ENCODE data around the gene MRPL4.
A peak's percentile ranks its signal among the peaks of the same experiment; 100 is the strongest.

MRPL4 gene

DNA sequence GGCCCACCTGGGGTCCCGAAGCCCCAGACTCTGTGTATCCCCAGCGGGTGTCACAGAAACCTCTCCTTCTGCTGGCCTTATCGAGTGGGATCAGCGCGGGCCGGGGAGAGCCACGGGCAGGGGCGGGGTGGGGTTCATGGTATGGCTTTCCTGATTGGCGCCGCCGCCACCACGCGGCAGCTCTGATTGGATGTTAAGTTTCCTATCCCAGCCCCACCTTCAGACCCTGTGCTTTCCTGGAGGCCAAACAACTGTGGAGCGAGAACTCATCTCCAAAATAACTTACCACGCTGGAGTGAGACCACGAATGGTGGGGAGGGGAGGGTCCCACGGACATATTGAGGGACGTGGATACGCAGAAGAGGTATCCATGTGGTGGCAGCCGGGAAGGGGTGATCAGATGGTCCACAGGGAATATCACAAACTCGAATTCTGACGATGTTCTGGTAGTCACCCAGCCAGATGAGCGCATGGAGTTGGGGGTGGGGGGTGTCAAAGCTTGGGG lies 36.7 kb downstream of the MRPL4 start:
- no peak for DNase-seq (ENCODE audit: low read depth in 1 of 2, low spot score in 1 of 2)

DNA sequence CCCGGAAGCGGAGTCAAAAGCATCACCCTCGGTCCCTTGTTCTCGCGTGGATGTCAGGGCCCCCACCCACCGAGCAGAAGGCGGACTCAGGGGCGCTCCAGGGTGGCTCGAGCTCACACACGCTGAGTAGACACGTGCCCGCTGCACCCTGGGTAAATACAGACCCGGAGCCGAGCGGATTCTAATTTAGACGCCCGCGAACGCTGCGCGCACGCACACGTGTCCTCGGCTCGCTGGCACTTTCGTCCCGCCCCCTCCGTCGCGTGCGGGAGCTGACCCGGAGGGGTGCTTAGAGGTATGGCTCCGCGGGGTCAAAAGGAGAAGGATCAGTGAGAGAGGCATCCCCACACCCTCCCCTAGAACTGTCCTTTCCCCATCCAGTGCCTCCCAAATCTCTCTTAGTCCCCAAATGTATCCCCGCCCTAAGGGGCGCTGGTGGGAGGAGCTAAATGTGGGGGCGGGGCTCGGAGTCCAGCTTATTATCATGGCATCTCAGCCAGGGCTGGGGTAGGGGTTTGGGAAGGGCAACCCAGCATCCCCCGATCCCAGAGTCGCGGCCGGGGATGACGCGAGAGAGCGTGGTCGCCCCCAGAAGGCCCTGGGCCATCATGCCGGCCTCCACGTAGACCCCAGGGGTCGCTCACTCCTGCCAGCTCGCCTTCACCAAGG lies 37.3 kb downstream of the MRPL4 start:
- peak; percentile 23 to 56 for DNase-seq (ENCODE audit: low read depth in 1 of 2, low spot score in 1 of 2)

DNA sequence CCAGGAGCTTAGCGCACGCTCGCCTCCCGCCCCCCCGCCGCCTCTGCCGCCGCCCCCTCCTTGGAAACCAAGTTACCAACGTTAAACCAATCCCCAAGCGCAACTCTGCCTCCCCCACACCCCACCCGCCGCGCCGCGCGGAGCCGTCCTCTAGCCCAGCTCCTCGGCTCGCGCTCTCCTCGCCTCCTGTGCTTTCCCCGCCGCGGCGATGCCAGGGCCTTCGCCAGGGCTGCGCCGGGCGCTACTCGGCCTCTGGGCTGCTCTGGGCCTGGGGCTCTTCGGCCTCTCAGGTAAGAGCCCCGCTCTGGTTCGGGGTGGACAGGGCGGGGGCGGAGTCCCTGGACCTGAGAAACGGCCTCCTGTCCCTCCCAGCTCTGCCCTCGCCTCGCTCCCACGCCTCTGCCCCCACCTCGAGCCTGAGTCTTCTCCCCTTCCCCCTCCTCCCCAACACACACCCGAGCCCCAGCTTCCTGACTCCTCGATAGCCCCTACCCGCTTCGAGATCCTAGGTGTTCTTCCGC lies 37.9 kb downstream of the MRPL4 start, which contains the start of gene ICAM5:
TSS of gene ICAM5 (plus strand) at position 117 of the 521 bp plus-strand sequence. CDS start at position 209, 92 bp downstream.
- DNase-seq (ENCODE audit: low read depth in 1 of 2, low spot score in 1 of 2), result no peak

DNA sequence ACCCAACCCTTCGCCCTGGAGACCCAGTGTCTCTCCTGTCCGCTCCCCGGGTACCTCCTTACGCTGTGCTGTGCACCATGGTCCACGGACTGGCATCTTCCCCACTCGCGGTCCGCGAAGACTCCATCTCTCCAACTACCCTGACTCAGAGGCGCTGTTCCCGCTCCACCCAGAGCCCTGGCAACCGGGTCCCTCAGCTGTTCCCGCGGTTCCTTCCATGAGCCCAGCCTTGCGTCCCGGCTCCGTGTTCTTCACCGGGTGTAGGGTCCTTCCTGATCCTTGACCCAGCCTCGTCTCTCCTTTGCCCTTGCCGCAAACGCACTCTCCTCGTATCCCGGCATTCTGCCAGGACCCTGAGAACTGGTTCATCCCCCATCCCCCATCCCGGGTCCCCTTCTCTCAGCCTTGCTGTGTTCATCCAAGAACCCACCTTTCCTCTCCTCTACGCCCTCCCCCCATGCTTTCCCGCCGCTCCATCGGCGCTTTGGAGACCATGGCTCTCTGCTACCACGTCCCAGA lies 38.4 kb downstream of the MRPL4 start:
- no peak for DNase-seq (ENCODE audit: low read depth in 1 of 2, low spot score in 1 of 2)

DNA sequence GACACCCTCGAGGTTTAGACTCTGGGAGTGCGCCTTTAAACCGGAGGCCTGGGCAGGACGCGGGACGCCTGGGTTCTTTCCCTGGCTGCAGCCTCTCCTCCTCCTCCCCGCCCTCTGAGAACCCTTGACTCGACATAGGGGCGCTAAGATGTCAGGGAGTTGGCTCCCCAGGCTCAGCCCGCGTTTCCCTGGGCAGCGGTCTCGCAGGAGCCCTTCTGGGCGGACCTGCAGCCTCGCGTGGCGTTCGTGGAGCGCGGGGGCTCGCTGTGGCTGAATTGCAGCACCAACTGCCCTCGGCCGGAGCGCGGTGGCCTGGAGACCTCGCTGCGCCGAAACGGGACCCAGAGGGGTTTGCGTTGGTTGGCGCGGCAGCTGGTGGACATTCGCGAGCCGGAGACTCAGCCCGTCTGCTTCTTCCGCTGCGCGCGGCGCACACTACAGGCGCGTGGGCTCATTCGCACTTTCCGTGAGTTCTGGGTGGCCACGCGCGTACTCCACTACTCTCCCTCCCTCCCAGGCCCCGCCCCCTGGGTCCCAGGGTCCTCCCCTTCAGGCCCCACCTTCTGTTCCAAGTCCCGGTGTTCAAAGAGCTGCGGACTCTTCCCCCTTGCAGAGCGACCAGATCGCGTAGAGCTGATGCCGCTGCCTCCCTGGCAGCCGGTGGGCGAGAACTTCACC lies 39.0 kb downstream of the MRPL4 start:
- no peak for DNase-seq (ENCODE audit: low read depth in 1 of 2, low spot score in 1 of 2)

DNA sequence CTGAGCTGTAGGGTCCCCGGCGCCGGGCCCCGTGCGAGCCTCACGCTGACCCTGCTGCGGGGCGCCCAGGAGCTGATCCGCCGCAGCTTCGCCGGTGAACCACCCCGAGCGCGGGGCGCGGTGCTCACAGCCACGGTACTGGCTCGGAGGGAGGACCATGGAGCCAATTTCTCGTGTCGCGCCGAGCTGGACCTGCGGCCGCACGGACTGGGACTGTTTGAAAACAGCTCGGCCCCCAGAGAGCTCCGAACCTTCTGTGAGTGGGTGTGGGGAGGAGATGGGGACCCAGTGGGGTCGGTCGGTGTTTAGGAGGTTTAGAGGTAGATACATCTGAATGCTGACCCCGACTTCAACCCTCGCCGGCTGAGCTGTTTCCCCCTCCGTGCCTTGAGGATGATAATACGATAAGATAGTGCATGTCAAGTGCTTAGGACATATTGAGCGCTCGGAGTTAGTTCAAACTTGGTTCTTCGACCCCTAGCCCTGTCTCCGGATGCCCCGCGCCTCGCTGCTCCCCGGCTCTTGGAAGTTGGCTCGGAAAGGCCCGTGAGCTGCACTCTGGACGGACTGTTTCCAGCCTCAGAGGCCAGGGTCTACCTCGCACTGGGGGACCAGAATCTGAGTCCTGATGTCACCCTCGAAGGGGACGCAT lies 39.7 kb downstream of the MRPL4 start:
- DNase-seq (ENCODE audit: low read depth in 1 of 2, low spot score in 1 of 2), result no peak

DNA sequence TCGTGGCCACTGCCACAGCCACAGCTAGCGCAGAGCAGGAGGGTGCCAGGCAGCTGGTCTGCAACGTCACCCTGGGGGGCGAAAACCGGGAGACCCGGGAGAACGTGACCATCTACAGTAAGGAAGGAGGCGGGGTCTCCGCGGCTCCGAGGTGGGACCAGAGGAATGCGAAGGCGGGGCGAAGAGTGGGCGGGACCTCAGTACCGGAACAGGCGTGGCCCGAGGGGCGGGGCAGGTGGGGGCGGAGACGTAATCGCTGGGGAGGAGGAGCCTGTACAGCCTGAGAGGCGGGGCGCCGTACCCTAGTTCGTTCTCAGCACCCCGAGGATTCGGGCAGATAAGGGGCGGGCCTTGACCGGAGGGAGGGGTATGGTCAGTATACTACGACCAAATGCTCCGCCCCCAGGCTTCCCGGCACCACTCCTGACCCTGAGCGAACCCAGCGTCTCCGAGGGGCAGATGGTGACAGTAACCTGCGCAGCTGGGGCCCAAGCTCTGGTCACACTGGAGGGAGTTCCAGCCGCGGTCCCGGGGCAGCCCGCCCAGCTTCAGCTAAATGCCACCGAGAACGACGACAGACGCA lies 40.3 kb downstream of the MRPL4 start:
- peak; percentile 41 to 52 for DNase-seq (ENCODE audit: low read depth in 1 of 2, low spot score in 1 of 2)

DNA sequence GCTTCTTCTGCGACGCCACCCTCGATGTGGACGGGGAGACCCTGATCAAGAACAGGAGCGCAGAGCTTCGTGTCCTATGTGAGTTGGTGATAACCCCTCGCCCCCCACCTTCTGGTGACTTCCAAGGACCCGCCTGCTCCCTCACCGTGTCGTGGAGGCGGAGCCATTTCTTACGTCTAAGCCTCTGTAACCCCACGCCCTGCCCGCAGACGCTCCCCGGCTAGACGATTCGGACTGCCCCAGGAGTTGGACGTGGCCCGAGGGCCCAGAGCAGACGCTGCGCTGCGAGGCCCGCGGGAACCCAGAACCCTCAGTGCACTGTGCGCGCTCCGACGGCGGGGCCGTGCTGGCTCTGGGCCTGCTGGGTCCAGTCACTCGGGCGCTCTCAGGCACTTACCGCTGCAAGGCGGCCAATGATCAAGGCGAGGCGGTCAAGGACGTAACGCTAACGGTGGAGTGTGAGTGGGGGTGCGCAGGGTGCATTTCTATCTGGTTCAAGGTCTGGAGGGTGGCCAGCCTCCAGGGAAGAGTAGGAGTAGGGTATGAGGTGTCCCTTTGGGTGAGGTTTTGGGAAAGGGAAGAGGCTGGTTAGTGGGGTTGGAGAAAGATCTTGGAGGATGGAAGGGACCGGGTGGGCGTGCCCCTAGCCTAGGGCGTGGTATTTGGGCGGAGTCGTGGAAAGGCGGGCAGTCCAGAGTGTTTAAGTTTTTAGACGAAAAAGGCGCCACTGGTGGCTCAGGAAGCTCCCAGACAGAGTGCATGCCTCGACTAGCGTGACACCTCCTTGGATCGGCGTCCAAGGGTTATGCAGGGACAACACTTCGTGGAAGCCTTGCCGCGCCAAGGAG lies 41.0 kb downstream of the MRPL4 start:
- DNase-seq (ENCODE audit: low read depth in 1 of 2, low spot score in 1 of 2), result no peak

DNA sequence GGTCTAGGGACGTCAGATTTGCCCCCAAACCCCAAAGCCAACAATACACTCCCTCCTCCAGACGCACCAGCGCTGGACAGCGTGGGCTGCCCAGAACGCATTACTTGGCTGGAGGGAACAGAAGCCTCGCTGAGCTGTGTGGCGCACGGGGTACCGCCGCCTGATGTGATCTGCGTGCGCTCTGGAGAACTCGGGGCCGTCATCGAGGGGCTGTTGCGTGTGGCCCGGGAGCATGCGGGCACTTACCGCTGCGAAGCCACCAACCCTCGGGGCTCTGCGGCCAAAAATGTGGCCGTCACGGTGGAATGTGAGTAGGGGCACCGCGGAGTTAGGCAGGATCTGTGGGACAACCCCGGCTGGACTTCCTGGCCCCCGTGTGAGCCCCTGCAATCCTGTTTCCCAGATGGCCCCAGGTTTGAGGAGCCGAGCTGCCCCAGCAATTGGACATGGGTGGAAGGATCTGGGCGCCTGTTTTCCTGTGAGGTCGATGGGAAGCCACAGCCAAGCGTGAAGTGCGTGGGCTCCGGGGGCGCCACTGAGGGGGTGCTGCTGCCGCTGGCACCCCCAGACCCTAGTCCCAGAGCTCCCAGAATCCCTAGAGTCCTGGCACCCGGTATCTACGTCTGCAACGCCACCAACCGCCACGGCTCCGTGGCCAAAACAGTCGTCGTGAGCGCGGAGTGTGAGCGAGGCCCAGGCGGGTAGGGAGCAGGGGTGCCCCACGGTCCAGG lies 41.8 kb downstream of the MRPL4 start:
- no peak for DNase-seq (ENCODE audit: low read depth in 1 of 2, low spot score in 1 of 2)

DNA sequence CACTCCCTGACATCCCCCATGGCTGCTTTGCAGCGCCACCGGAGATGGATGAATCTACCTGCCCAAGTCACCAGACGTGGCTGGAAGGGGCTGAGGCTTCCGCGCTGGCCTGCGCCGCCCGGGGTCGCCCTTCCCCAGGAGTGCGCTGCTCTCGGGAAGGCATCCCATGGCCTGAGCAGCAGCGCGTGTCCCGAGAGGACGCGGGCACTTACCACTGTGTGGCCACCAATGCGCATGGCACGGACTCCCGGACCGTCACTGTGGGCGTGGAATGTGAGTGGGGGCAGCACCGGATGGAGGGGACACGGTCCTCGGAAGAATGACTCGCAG lies 42.3 kb downstream of the MRPL4 start:
- no peak for DNase-seq (ENCODE audit: low read depth in 1 of 2, low spot score in 1 of 2)

DNA sequence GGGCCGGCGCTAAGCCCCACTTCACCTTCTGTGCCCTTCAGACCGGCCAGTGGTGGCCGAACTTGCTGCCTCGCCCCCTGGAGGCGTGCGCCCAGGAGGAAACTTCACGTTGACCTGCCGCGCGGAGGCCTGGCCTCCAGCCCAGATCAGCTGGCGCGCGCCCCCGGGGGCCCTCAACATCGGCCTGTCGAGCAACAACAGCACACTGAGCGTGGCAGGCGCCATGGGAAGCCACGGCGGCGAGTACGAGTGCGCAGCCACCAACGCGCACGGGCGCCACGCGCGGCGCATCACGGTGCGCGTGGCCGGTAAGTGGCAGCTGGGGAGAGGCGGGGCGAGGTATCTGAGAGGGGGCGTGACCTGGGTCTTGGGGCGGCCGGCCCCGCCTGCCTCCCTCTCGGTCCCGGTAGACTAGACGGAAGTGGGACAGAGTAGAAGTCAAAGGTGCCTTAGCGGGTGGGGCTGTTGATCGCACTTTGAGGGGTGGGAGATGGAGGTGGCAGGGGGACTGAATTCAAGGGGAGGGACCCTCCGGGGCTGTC lies 43.4 kb downstream of the MRPL4 start:
- peak in 1 of 2 donors; percentile 52 for DNase-seq (ENCODE audit: low read depth in 1 of 2, low spot score in 1 of 2)

DNA sequence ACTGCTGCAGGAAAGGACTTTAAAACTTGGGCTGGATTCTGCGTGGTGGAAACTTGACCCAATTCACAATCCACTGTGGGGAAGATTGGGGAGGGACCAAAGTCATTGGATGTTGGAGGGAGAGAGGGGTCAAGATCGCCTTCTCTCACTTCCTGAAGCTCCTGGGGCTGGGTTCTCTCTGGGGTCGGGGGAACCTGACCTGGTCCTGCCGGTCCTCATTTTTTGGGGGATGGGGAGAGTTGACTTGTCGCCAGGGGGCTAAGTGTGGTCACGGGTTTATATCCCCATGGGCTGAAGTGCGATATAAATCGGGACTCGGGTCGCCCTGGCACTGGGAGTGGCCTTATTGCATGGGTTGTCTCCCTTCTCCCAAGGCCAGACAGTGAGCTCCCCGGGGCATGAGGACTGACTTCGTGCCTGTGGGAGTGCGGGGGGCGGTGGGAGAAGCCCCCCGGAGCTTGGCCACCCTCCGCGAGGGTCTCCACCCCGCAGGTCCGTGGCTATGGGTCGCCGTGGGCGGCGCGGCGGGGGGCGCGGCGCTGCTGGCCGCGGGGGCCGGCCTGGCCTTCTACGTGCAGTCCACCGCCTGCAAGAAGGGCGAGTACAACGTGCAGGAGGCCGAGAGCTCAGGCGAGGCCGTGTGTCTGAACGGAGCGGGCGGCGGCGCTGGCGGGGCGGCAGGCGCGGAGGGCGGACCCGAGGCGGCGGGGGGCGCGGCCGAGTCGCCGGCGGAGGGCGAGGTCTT lies 44.0 kb downstream of the MRPL4 start:
- no peak for DNase-seq (ENCODE audit: low read depth in 1 of 2, low spot score in 1 of 2)

DNA sequence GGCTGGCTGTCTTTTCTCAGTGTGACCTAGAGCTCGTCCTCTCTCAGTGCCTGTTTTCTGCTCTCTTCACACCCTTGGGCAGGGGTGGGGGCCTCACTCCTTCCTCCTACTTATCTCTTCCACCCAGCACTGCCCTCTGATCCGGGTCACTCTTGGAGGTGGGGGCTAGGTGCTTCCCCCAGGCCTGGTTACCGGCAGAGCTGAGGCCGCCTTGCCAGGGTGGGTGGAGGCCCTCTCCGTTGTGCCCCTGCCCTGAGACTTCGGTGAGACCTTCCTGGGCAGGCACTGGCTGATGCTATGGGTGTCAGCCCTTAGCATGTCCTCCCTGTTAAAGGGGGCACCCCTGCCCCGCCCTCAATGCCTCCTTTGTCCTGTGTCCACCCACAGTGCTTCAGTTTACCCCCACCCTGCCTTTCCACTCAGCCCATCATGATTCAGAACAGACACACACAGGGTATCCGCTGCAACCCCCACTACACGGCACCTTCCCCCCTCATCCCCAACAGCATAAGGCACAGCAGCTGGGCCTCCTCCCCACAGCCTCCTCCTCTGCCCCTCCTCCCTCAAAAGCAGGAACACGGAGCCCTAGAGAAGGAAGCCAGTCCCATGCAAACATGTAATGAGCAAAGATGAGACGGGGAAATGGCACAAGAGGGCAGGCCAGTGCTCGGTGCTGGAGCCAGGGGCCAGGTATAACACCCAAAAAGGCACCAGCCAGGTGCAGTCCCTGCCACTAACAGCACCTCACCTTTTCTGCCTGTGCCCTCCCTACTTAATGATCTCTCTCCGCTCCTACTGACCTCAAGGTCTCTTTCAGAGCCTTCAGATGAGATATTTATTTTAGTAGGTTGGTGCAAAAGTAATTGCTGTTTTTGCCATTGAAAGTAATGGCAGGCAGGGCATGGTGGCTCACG lies 47.8 kb downstream of the MRPL4 start:
- no peak for DNase-seq (ENCODE audit: low read depth in 1 of 2, low spot score in 1 of 2)

DNA sequence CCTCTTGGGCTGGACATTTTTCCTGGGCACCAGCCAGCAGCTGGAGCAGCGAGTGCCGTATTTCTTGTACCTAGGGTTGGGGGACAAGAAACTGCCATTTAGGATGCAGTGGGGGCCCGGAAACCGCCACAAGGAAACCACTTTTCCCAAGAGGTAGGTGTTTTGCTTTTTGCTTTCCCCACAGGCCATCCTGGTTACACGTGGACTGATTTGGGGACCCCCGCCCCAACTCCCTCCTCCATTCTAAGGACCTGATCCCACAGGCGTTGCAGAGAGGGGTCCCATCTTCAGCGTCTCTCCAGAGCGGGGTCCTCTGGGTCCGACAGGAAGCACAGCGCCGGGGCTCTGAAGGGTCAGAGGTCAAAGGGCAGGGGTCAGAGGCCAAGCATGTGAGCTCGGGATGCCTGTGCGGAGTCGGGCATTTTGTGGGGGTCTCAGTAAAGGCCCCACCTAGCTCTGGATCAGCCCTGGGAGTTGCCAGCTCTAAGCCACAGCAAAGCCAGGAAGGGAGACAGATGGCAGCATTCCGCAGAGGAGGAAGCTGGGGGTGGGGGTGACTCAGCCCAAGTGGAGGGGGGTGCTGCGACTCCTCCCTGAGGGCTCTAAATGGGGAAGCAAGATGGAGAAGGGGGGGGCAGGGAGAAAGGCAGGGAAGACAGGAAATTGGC lies 53.3 kb downstream of the MRPL4 start:
- no peak for DNase-seq (ENCODE audit: low read depth in 1 of 2, low spot score in 1 of 2)

DNA sequence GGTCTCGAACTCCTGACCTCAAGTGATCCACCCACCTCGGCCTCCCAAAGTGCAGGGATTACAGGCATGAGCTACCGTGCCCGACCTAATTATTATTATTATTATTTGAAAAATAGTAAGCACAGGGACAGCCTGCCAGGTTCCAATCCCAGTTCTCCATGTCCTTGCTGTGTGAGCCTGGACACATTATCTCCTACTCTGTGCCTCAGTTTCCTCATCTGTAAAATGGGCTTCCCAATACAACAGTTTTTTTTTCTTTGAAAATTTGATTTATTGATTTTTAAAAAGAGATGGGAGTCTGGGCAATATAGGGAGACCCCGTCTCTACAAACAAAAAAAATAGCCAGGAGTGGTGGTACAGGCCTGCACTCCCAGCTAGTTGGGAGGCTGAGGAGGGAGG lies 54.3 kb downstream of the MRPL4 start:
- no peak for DNase-seq (ENCODE audit: low read depth in 1 of 2, low spot score in 1 of 2)

DNA sequence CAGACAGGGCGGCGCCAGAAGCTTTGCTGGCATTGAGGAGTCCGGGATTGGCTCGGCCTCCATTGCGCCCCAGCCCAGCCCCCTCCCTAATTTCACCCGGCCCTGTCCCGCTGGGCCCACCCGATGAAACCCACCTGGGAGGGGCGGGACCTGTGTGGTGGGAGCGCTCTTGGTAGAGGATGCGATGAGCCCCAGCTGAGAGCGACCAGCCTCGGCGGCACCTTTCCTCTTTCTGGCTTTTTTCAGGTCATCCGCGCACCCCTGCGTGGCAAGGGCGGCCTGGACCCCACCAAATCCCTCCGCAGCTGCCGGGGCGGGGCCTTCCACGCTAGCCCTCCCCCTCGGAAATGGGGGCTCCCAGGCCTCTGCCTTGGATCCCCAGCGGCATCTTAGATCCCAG lies 57.4 kb downstream of the MRPL4 start, which contains the start of gene ZGLP1:
TSS of gene ZGLP1 (minus strand) at position 393 of the 400 bp plus-strand sequence.
- DNase-seq (ENCODE audit: low read depth in 1 of 2, low spot score in 1 of 2), result no peak
